Ovary (tissue), 3 donors: ENCODE results near the gene TAB3.

Experiments used
- POLR2A ChIP-seq: fragments of 450-650 bp; IDR thresholded peaks from one replicate; pipeline ENCODE4 v1.6.1; 2017; ENCODE audit warnings: antibody characterized with exemption, mild to moderate bottlenecking, moderate library complexity
- TF ChIP-seq, protein P1 (sequence below), 3 donors: fragments of 450-650 bp in 2 of 3; fragments of 200-600 bp in 1 of 3; IDR thresholded peaks; one replicate each; pipeline versions ENCODE4 v1.5.1 to v1.8.0; 2016 to 2022; ENCODE audit warnings: antibody characterized with exemption in 3 of 3, mild to moderate bottlenecking in 1 of 3
- donor health status: DM: no; HTN: no; CAD: no.

DNA sequence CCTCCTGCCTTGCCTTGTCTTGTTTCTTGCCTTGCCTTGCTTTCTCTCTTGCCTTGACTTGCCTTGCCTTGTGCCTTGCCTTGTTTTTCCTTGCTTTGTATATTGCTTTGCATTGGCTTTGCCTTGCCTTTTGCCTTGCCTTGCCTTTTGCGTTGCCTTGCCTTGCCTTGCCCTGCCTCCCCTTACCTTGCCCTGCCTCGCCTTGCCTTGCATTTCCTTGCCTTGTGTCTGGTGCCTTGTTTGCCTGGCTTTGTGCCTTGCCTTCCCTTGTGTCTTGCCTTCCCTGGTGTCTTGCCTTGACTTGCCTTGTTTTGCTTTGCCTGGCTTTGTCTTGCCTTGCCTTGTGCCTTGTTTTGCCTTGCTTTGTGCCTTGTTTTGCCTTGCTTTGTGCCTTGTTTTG lies 89.7 kb downstream of the TAB3 start:
- no peak for TF ChIP-seq POLR2A
- TF ChIP-seq, protein P1, sequence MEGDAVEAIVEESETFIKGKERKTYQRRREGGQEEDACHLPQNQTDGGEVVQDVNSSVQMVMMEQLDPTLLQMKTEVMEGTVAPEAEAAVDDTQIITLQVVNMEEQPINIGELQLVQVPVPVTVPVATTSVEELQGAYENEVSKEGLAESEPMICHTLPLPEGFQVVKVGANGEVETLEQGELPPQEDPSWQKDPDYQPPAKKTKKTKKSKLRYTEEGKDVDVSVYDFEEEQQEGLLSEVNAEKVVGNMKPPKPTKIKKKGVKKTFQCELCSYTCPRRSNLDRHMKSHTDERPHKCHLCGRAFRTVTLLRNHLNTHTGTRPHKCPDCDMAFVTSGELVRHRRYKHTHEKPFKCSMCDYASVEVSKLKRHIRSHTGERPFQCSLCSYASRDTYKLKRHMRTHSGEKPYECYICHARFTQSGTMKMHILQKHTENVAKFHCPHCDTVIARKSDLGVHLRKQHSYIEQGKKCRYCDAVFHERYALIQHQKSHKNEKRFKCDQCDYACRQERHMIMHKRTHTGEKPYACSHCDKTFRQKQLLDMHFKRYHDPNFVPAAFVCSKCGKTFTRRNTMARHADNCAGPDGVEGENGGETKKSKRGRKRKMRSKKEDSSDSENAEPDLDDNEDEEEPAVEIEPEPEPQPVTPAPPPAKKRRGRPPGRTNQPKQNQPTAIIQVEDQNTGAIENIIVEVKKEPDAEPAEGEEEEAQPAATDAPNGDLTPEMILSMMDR (IDR thresholded peaks at IDR 0.05), result no peak
